Glutamatergic neuron (in vitro differentiated cells): Measurements from ENCODE around the gene SULT1E1. TPM values are rescaled to one million over a fixed set of nuclear protein-coding genes. Genes with fewer than 3 reads are reported as not detected.

Experiments used
- DNase-seq: peaks from one replicate; pipeline ENCODE4 v3.0.0; 2022
- H3K27ac Mint-ChIP-seq: one replicate; pipeline ENCODE4 v1.8.0; 2020; ENCODE audit warnings: mild to moderate bottlenecking, mixed read lengths, inconsistent platforms; ENCODE audit not compliant: unreplicated experiment
- H3K27me3 Mint-ChIP-seq: one replicate; pipeline ENCODE4 v1.8.0; 2020; ENCODE audit warnings: mild to moderate bottlenecking, moderate library complexity, mixed read lengths, inconsistent platforms; ENCODE audit not compliant: unreplicated experiment
- H3K36me3 Mint-ChIP-seq: one replicate; pipeline ENCODE4 v1.8.0; 2020; ENCODE audit warnings: mild to moderate bottlenecking, mixed read lengths, inconsistent platforms; ENCODE audit not compliant: unreplicated experiment
- H3K4me1 Mint-ChIP-seq: one replicate; pipeline ENCODE4 v1.8.0; 2020; ENCODE audit warnings: mild to moderate bottlenecking, low read depth, mixed read lengths, inconsistent platforms; ENCODE audit not compliant: unreplicated experiment
- H3K4me3 Mint-ChIP-seq: one replicate; pipeline ENCODE4 v1.8.0; 2020; ENCODE audit warnings: mild to moderate bottlenecking, mixed read lengths, inconsistent platforms; ENCODE audit not compliant: unreplicated experiment
- H3K9me3 Mint-ChIP-seq: one replicate; pipeline ENCODE4 v1.8.0; 2020; ENCODE audit warnings: mild to moderate bottlenecking, moderate library complexity, mixed read lengths, inconsistent platforms; ENCODE audit not compliant: unreplicated experiment
- total RNA-seq: library from RNA; stranded (reverse); fragmentation: NEBNext Ultra II Directional; extraction: Animal tissue kit (Norgen Biotek cat#: 25700); gene quantifications from one replicate; pipeline ENCODE4 v1.2.1, GENCODE V29; 2021; ENCODE audit not compliant: unreplicated experiment
- TF ChIP-seq, protein P1 (sequence below): fragments of 200-600 bp; sonication (generic); IDR thresholded peaks from one replicate; pipeline ENCODE4 v1.5.0; 2021; ENCODE audit not compliant: partially characterized antibody, unreplicated experiment

SULT1E1 gene
- total RNA-seq, 1 donor from 2014 or later: not detected

DNA sequence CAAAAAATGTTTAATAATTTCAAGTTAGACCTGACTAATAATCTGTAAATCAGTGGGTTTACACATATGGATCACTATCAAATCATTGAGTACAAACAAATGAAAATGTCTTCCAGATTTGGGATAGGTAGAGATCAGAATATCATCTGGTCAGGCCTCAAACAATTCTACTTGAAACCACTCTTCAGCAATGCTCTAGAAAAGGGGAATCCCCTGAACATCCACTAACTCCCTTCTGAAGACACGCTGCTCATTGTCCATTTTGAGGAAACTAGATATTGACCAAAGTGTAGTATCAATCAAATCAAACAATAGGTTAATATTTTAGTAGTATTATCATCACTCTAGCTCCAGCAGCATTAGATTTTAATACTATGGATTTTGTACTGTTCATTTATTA lies 46.3 kb downstream of the SULT1E1 start:
- no peaks in the 10 kb centered on the region for H3K9me3 Mint-ChIP-seq
- H3K27me3 Mint-ChIP-seq: no peaks in the 10 kb centered on the region
- no peak overlapping the region for H3K27ac Mint-ChIP-seq
- no peaks in the 10 kb centered on the region for H3K36me3 Mint-ChIP-seq
- no peak overlapping the region for H3K4me3 Mint-ChIP-seq
- DNase-seq: no peak
- TF ChIP-seq, protein P1, sequence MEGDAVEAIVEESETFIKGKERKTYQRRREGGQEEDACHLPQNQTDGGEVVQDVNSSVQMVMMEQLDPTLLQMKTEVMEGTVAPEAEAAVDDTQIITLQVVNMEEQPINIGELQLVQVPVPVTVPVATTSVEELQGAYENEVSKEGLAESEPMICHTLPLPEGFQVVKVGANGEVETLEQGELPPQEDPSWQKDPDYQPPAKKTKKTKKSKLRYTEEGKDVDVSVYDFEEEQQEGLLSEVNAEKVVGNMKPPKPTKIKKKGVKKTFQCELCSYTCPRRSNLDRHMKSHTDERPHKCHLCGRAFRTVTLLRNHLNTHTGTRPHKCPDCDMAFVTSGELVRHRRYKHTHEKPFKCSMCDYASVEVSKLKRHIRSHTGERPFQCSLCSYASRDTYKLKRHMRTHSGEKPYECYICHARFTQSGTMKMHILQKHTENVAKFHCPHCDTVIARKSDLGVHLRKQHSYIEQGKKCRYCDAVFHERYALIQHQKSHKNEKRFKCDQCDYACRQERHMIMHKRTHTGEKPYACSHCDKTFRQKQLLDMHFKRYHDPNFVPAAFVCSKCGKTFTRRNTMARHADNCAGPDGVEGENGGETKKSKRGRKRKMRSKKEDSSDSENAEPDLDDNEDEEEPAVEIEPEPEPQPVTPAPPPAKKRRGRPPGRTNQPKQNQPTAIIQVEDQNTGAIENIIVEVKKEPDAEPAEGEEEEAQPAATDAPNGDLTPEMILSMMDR: no peak
- H3K4me1 Mint-ChIP-seq: no peaks in the 10 kb centered on the region

DNA sequence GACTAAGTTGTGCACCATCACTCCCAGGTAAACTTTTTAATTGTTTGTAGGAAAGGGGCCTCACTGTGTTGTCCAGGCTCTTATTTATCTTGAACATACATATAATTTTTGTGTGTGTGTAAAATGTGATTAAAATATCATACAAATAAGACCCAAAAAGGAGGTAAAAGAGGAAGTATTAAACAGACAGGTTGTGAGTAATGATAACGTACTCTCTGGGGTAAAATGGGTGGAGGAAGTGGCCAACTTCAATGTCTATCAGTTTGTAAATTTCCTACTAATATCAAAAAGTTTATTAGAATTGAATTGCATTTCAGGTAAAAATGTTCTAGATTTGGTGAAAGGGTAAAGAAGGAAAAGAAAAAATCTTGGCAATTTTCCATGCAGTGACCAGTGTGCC lies 48.8 kb downstream of the SULT1E1 start:
- H3K4me3 Mint-ChIP-seq: no peak overlapping the region
- TF ChIP-seq, protein P1: no peak
- H3K4me1 Mint-ChIP-seq: no peaks in the 10 kb centered on the region
- H3K27ac Mint-ChIP-seq: no peak overlapping the region
- no peaks in the 10 kb centered on the region for H3K9me3 Mint-ChIP-seq
- no peaks in the 10 kb centered on the region for H3K27me3 Mint-ChIP-seq
- H3K36me3 Mint-ChIP-seq: no peaks in the 10 kb centered on the region
- no peak for DNase-seq

DNA sequence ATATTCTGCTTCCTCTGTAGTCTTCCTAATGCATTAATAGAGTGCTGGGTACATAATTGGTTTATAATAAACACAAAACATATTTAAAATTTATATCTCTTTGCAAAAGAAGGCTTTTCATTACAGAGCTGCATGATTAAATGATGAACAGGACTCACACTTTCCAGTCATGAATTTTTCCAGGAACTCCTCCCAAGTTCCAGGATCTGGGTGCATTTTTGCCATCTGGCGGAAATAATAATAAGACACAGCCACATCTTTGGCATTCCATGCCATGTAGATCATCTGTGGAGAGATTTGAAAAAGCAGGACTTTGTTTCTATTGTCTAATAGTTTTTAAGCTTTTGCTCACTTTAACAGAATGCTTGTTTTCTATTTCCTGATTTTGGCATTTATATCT lies 59.3 kb downstream of the SULT1E1 start:
- DNase-seq: no peak
- Mint-ChIP-seq H3K27me3 (peaks cover 3% of the 10 kb centered on the region), H3K4me3 (no peak overlapping the region), H3K9me3 (peaks cover 1% of the 10 kb centered on the region), H3K4me1 (no peaks in the 10 kb centered on the region), H3K27ac (no peak overlapping the region), H3K36me3 (no peaks in the 10 kb centered on the region)
- TF ChIP-seq, protein P1: no peak

DNA sequence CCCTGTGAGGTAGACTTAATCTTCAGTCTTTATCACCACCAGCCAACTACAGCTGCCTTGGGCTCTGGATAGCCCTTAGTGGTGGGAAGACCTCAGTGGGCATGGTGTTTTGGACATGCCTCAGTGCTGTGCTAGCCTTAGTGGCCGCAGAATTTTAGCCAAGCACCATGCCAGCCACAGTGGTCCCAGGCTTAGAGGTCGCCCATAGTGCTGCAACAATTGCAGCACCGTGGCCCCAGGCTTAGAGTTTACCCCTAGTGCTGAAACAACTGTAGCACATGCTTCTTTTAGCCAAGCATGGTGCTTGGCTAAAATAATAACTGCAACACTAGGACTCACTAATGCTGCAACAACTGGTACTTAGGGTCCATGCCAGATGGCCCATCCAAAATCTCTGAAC lies 60.6 kb downstream of the SULT1E1 start:
- TF ChIP-seq, protein P1: no peak
- Mint-ChIP-seq H3K4me3 (no peak overlapping the region), H3K9me3 (peaks cover 1% of the 10 kb centered on the region), H3K27me3 (peaks cover 3% of the 10 kb centered on the region), H3K36me3 (no peaks in the 10 kb centered on the region), H3K4me1 (no peaks in the 10 kb centered on the region), H3K27ac (no peak overlapping the region)
- DNase-seq: no peak

GRCh38 chr4:69793732-69794131 lies 66.2 kb downstream of the SULT1E1 start:
- H3K4me1 Mint-ChIP-seq: no peaks in the 10 kb centered on the region
- DNase-seq: no peak
- H3K36me3 Mint-ChIP-seq: no peaks in the 10 kb centered on the region
- no peak overlapping the region for H3K27ac Mint-ChIP-seq
- H3K9me3 Mint-ChIP-seq: peaks cover 1% of the 10 kb centered on the region
- H3K4me3 Mint-ChIP-seq: no peak overlapping the region
- peaks cover 1% of the 10 kb centered on the region for H3K27me3 Mint-ChIP-seq
- TF ChIP-seq, protein P1: no peak

Other genes with a start within 250 kb of the SULT1E1 start
- gene UGT2A2, start 220.5 kb downstream of the SULT1E1 start, total RNA-seq: not detected
- gene UGT2A1, start 206.9 kb downstream of the SULT1E1 start, total RNA-seq: not detected
- 0.10 TPM for gene SULT1B1, start 99.5 kb downstream of the SULT1E1 start, total RNA-seq
- not detected for gene CSN1S1, start 70.9 kb upstream of the SULT1E1 start, total RNA-seq
- not detected for gene CSN2, start 105.6 kb upstream of the SULT1E1 start, total RNA-seq
- not detected for gene STATH, start 135.8 kb upstream of the SULT1E1 start, total RNA-seq
- gene HTN3, start 168.3 kb upstream of the SULT1E1 start, total RNA-seq: not detected
- not detected for gene HTN1, start 190.3 kb upstream of the SULT1E1 start, total RNA-seq